Bronchial epithelial cell (primary cell): ENCODE data around the gene TBC1D22A. TPM values are rescaled to one million over a fixed set of nuclear protein-coding genes. Genes with fewer than 3 reads are reported as not detected.

Experiments used
- DNase-seq: peaks from one replicate; pipeline ENCODE4 v3.0.0-alpha.2; 2010; ENCODE audit warnings: low read depth
- FAIRE-seq: peaks from 2 replicates; lab custom pipeline; 2011; peaks lifted over from hg19 to GRCh38; lab: Jason Lieb, UNC
- H3K27me3 ChIP-seq: 2 replicates; pipeline ENCODE4 v1.5.1; 2011; ENCODE audit warnings: low read length; ENCODE audit not compliant: control insufficient read depth, insufficient read depth
- H3K36me3 ChIP-seq: 2 replicates; pipeline ENCODE4 v1.5.1; 2011; ENCODE audit warnings: low read length; ENCODE audit not compliant: control insufficient read depth, insufficient read depth
- H3K4me3 ChIP-seq: 2 replicates; pipeline ENCODE4 v1.5.1; 2011; ENCODE audit warnings: mild to moderate bottlenecking, low read depth, low read length, control low read depth
- CTCF ChIP-seq: IDR thresholded peaks from 2 replicates; pipeline ENCODE4 v1.5.1; 2011; ENCODE audit warnings: mild to moderate bottlenecking, moderate library complexity, low read length, control low read depth, inconsistent platforms; ENCODE audit not compliant: insufficient read depth, severe bottlenecking
- total RNA-seq: library from RNA; depleted of rRNA; stranded (reverse); fragments of >200 nt; gene quantifications from 2 replicates; pipeline ENCODE4 v1.2.1, GENCODE V29; 2014

Gene TBC1D22A
- total RNA-seq, 1 donor from 2014 or later, result 10.0 TPM

DNA sequence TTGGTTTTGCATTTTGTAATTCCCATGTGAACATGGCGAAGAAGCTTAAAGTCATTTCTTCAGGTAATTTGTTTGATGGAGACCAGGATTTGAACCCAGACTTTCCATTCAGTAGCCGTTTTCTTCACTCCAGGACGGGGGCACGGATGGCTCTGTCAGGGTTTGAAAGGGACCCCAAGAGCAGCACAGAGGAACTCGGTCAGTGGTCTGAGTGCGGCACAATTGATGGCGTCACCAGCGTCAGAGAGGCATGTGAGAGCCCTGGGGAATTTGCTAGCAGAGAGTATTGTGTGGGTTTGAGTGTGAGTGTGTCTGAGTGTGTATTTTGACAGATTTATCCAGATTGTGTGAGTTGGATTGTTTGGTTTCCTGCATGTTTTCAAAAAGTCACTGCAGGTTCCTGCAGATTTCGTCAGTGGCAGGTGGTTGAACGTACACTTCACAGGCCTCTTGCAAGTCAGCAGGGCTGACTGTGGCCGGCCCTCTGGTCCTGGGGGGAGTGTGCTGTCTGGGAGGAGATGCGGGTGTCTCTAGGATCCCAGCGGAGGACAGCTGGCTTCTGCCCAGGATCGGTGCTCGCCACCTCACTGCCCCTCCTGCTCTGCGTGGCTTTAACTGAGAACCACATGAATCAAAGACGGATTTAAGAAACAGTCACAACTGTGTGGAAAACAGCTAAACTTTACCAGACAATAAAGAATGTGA, 199.3 kb downstream of the TBC1D22A start:
- H3K27me3 ChIP-seq, result no peaks in the 10 kb centered on the region
- FAIRE-seq (no peak), DNase-seq (no peak)
- TF ChIP-seq CTCF, result no peak
- peaks cover 4% of the 10 kb centered on the region for H3K36me3 ChIP-seq
- H3K4me3 ChIP-seq, result no peak overlapping the region

- Histone ChIP-seq H3K27me3 (no peaks in the 10 kb centered on the region), H3K4me3 (no peak overlapping the region), H3K36me3 (peaks cover 4% of the 10 kb centered on the region)
- DNase-seq, result no peak
- FAIRE-seq, result no peak
- TF ChIP-seq CTCF, result no peak
These were observed 200.0 kb downstream of the TBC1D22A start for GRCh38 chr22:46962406-46962805.

DNA sequence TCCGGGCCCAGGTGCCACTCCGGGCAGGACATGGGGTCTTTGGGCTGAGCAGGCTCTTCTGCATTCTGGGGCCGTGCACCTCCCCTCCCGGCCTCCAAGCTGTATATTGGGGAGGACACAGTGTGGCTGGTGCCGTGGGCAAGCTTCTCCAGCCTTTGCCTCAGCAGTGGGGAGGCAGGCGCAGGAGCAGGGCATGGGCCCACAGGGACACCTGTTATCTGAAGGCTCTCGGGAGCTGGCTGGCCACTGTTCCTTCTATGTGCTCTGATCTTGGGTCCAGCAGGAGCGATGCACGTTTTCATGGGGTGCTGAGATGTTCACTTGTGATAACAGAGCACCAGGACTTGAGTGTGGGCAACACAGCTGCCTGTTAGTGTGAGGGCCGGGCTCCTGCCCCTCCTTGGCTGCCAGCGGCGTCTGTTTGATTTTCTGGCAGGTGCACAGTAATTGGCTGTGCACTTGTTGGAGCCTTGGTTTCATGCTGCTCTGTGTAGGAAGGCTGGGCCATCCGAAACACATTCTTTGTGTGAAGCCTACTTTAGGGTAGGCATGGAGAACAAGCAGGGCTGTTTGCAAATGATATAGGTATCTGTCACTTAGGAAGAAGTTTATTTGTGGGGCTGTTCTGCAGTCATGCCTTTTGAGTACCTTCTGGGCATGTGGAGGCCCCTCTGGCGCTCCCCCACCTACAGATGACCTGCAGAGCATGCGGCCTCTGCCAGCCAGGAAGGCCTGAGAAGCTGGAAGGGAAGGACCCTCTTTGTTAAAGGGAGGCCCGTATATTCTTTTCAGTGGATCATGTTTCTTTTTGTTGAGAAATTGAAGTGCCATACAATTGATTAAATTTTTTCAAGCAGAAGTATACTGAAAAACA, 201.5 kb downstream of the TBC1D22A start:
- TF ChIP-seq CTCF, result no peak
- no peak for DNase-seq
- H3K36me3 ChIP-seq, result peaks cover 2% of the 10 kb centered on the region
- H3K27me3 ChIP-seq, result no peaks in the 10 kb centered on the region
- no peak overlapping the region for H3K4me3 ChIP-seq
- no peak for FAIRE-seq

- Histone ChIP-seq H3K27me3 (no peaks in the 10 kb centered on the region), H3K36me3 (peaks cover 2% of the 10 kb centered on the region), H3K4me3 (no peak overlapping the region)
- DNase-seq (no peak), FAIRE-seq (no peak)
- no peak for TF ChIP-seq CTCF
These were observed 202.5 kb downstream of the TBC1D22A start for GRCh38 chr22:46964773-46965550.

- no peak for FAIRE-seq
- no peak for TF ChIP-seq CTCF
- Histone ChIP-seq H3K36me3 (peaks cover 2% of the 10 kb centered on the region), H3K27me3 (no peaks in the 10 kb centered on the region), H3K4me3 (no peak overlapping the region)
- DNase-seq, result no peak
These were observed 203.4 kb downstream of the TBC1D22A start for GRCh38 chr22:46965555-46966494.
